GM12878 (cell line): ENCODE data around the gene PPFIA3. TPM values are rescaled to one million over a fixed set of nuclear protein-coding genes. Genes with fewer than 3 reads are reported as not detected.

ENCODE experiments used
- ATAC-seq: fragments of 200-7000 bp; cut with Tn5 transposase; 3 replicates; pipeline ENCODE4 v1.9.1; 2020; ENCODE audit warnings: mild to moderate bottlenecking, moderate library complexity
- BruUV-seq: library from RNA; stranded (reverse); fragments of 400-500 nt; replicated peaks from 2 replicates; lab custom pipeline; 2021; lab: Mats Ljungman, UMichigan
- CTCF ChIA-PET: fragments of 300-600 bp; sonication (Branson Sonifier 250); formaldehyde crosslinking; extraction: SDS; loops from one replicate; lab custom pipeline; 2021; ENCODE audit warnings: inconsistent platforms; lab: Yijun Ruan, JAX
- POLR2A ChIA-PET: fragments of 350-600 bp; formaldehyde crosslinking; extraction: SDS; loops from one replicate; lab custom pipeline; 2021; ENCODE audit warnings: inconsistent platforms; lab: Charles Lee
- RAD21 ChIA-PET: fragments of 300-600 bp; sonication (Branson Sonifier 250); formaldehyde crosslinking; loops from one replicate; lab custom pipeline; 2023; ENCODE audit warnings: antibody characterized with exemption; ENCODE audit not compliant: unreplicated experiment; lab: Charles Lee
- SMC1A ChIA-PET: fragments of 300-600 bp; sonication (Branson Sonifier 250); formaldehyde crosslinking; loops from one replicate; lab custom pipeline; 2023; ENCODE audit not compliant: unreplicated experiment, uncharacterized antibody; lab: Charles Lee
- DNase-seq: peaks from one replicate; pipeline ENCODE4 v3.0.0-alpha.2; 2011; ENCODE audit warnings: low read depth, low spot score
- FAIRE-seq: peaks from 3 replicates; lab custom pipeline; 2011; peaks lifted over from hg19 to GRCh38; lab: Jason Lieb, UNC
- H2AFZ ChIP-seq: 2 replicates; pipeline ENCODE4 v1.6.0; 2011; ENCODE audit warnings: low read depth, low read length, control low read depth; ENCODE audit not compliant: control insufficient read depth
- H3K27ac ChIP-seq: 2 replicates; pipeline ENCODE4 v1.5.1; 2011; ENCODE audit warnings: control low read depth; ENCODE audit not compliant: control insufficient read depth, insufficient read depth
- H3K27me3 ChIP-seq, 2 experiments: replicated peaks in 1 of 2; 2 replicates each; pipeline versions ENCODE4 v1.6.0 to v1.6.1; 2011; ENCODE audit warnings: low read length in 1 of 2; ENCODE audit not compliant: control insufficient read depth in 2 of 2, insufficient read depth in 2 of 2
- H3K36me3 ChIP-seq, 2 experiments: 2 replicates each; pipeline ENCODE4 v1.5.1; 2011; ENCODE audit warnings: low read length in 1 of 2; ENCODE audit not compliant: control insufficient read depth in 2 of 2, insufficient read depth in 2 of 2
- H3K4me1 ChIP-seq: 2 replicates; pipeline ENCODE4 v1.6.1; 2011; ENCODE audit warnings: mild to moderate bottlenecking, low read length, moderate library complexity, mixed read lengths; ENCODE audit not compliant: control insufficient read depth, insufficient read depth
- H3K4me2 ChIP-seq: 2 replicates; pipeline ENCODE4 v1.6.0; 2011; ENCODE audit warnings: control low read depth; ENCODE audit not compliant: control insufficient read depth, insufficient read depth
- H3K4me3 ChIP-seq: fragments of 200-600 bp; sonication (generic); 2 replicates; pipeline ENCODE4 v1.5.1; 2016
- H3K79me2 ChIP-seq: 2 replicates; pipeline ENCODE4 v1.6.0; 2011; ENCODE audit warnings: low read length; ENCODE audit not compliant: control insufficient read depth, insufficient read depth
- H3K9ac ChIP-seq: 2 replicates; pipeline ENCODE4 v1.8.0; 2011; ENCODE audit warnings: low read length, control low read depth, mixed read lengths; ENCODE audit not compliant: control insufficient read depth, insufficient read depth
- H3K9me3 ChIP-seq: replicated peaks from 3 replicates; pipeline ENCODE4 v1.5.1; 2011; ENCODE audit warnings: mild to moderate bottlenecking, low read length; ENCODE audit not compliant: control insufficient read depth, insufficient read depth
- H4K20me1 ChIP-seq: 2 replicates; pipeline ENCODE4 v1.6.0; 2011; ENCODE audit not compliant: control insufficient read depth, insufficient read depth
- CHD2 ChIP-seq: IDR thresholded peaks from 2 replicates; pipeline ENCODE4 v1.6.1; 2011; ENCODE audit warnings: low read depth, low read length, improper control_type of control experiment, borderline replicate concordance
- FOS ChIP-seq: IDR thresholded peaks from 3 replicates; pipeline ENCODE4 v1.6.1; 2011; ENCODE audit warnings: borderline replicate concordance; ENCODE audit not compliant: insufficient read length; ENCODE audit errors: extremely low read depth
- HDGF ChIP-seq: fragments of 450-650 bp; IDR thresholded peaks from 2 replicates; pipeline ENCODE4 v1.6.1; 2016; ENCODE audit warnings: antibody characterized with exemption
- MEF2B ChIP-seq: fragments of 450-650 bp; IDR thresholded peaks from 2 replicates; pipeline ENCODE4 v1.6.1; 2018; ENCODE audit warnings: mild to moderate bottlenecking, moderate library complexity; ENCODE audit not compliant: partially characterized antibody, poor library complexity, severe bottlenecking
- NFYB ChIP-seq: IDR thresholded peaks from 2 replicates; pipeline ENCODE4 v1.6.1; 2011; ENCODE audit warnings: low read depth, mild to moderate bottlenecking, low read length, improper control_type of control experiment, moderate library complexity; ENCODE audit not compliant: insufficient read depth
- SP1 ChIP-seq: IDR thresholded peaks from one replicate; pipeline ENCODE4 v1.6.1; 2011; ENCODE audit warnings: low read depth, low read length
- STAT1 ChIP-seq: fragments of 450-650 bp; conservative IDR thresholded peaks from 2 replicates; pipeline ENCODE4 v1.6.1; 2014; ENCODE audit warnings: antibody characterized with exemption, mild to moderate bottlenecking
- TAF1 ChIP-seq: IDR thresholded peaks from 2 replicates; pipeline ENCODE4 v1.6.1; 2011; ENCODE audit warnings: mild to moderate bottlenecking, low read depth, low read length, borderline replicate concordance
- YY1 ChIP-seq: IDR thresholded peaks from 2 replicates; pipeline ENCODE4 v1.6.1; 2011; ENCODE audit warnings: low read depth, mild to moderate bottlenecking, low read length
- WGBS: methylation state at CpG from one replicate; pipeline ENCODE4 v1.1.6; 2016; ENCODE audit warnings: low lambda C conversion rate; ENCODE audit not compliant: insufficient replicate concordance, insufficient coverage; ENCODE audit errors: missing lambda C conversion rate; 5-methylcytosine and 5-hydroxymethylcytosine counted together
- in situ Hi-C: fragments of 300-500 bp; cut with MboI; formaldehyde crosslinking; loops from 9 replicates; pipeline ENCODE4 v1.14.3; 2018; ENCODE audit warnings: mixed read lengths
- intact Hi-C: fragments of 100-400 bp; cut with micrococcal nuclease; formaldehyde crosslinking; loops from one replicate; pipeline ENCODE4 v1.14.2; 2022; ENCODE audit not compliant: unreplicated experiment
- polyA plus RNA-seq, 11 experiments: library from polyadenylated mRNA; depleted of rRNA in 4 of 11; unstranded in 6 of 11; stranded (reverse) in 5 of 11; fragments of >200 nt; fragmentation: Nextera tagmentation in 4 of 11; fragmentation: Illumina TruSeq in 1 of 11; extraction: Ambion mirVana in 4 of 11; extraction: Trizol in 1 of 11; gene quantifications; 1 replicate in 1 of 11; 2 replicates in 10 of 11; pipeline versions ENCODE4 v1.2.1 to v1.2.3, GENCODE V29; 2011 to 2016; ENCODE audit warnings: inconsistent platforms in 2 of 11, missing spikeins in 2 of 11, low read depth in 1 of 11
- total RNA-seq, 4 experiments: library from RNA; depleted of rRNA in 3 of 4; stranded (reverse); fragments of >200 nt in 3 of 4; fragmentation: Illumina TruSeq in 1 of 4; extraction: Trizol in 1 of 4; gene quantifications; 2 replicates each; pipeline versions ENCODE4 v1.2.1 to v1.2.3, GENCODE V29; 2013 to 2021
- TF ChIP-seq, protein P1 (sequence below): fragments of 450-650 bp; IDR thresholded peaks from 2 replicates; pipeline ENCODE4 v1.6.1; 2016; ENCODE audit warnings: mild to moderate bottlenecking

The PPFIA3 gene
- total and polyA plus RNA-seq, 10 of the 15 experiments (the other 5 are each of a cell fraction or from before 2014, with no cell fraction given) = 0.11 to 1.7 (median 0.73) TPM; not detected in 3

DNA sequence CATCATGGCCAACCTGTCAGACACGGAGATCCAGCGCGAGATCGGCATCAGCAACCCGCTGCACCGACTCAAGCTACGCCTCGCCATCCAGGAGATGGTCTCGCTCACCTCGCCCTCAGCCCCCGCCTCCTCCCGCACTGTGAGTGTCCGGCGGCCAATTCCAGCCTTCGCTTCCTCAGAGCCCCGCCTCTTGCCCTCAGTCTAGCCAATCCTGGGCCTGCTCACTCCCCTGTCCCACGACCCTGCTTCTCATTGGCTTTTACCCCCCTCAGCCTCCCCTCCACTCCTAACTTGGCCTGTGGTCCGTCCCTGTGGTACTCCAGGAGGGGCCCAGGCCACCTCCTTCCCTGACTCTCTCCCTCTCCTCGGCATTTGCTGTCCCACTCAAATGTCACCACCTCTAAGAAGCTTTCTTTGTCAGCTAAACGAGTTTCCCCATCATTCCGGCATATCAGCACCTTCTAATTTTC lies 23.6 kb downstream of the PPFIA3 start:
- no peaks in the 10 kb centered on the region for H3K36me3 ChIP-seq
- in situ Hi-C loops = no loop called here
- H3K27ac ChIP-seq = no peak overlapping the region
- ChIA-PET RAD21 (no interaction called here), POLR2A (no interaction called here), CTCF (interaction anchor here (0.7 to 3.6 kb wide), 4 partner anchors 29 to 56 kb away, joined by 3 to 14 read pairs (median 4); partner anchors contain the start of gene LIN7B), SMC1A (no interaction called here)
- no TSS peak for BruUV-seq
- H3K27me3 ChIP-seq = no peaks in the 10 kb centered on the region; a peak in 1 of 4 replicates
- 11% methylated on average over 21 of the region's 21 CpGs for WGBS
- TF ChIP-seq NFYB (0 out of 2 replicates have a peak, but pooled peaks have one; percentile 31), TAF1 (no peak), CHD2 (0 out of 2 replicates have a peak, but pooled peaks have one; percentile 23), FOS (peak; percentile 14), SP1 (peak; percentile 84), STAT1 (no peak), MEF2B (no peak), YY1 (no peak), HDGF (peak; percentile 63; the same call in 1 of the 2 replicates)
- TF ChIP-seq, protein P1, sequence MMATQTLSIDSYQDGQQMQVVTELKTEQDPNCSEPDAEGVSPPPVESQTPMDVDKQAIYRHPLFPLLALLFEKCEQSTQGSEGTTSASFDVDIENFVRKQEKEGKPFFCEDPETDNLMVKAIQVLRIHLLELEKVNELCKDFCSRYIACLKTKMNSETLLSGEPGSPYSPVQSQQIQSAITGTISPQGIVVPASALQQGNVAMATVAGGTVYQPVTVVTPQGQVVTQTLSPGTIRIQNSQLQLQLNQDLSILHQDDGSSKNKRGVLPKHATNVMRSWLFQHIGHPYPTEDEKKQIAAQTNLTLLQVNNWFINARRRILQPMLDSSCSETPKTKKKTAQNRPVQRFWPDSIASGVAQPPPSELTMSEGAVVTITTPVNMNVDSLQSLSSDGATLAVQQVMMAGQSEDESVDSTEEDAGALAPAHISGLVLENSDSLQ = 0 out of 2 replicates have a peak, but pooled peaks have one; percentile 5
- no peaks in the 10 kb centered on the region for H3K79me2 ChIP-seq
- H3K4me2 ChIP-seq = peak overlapping the region; percentile 77
- peak; percentile 75 for FAIRE-seq
- H2AFZ ChIP-seq = peak overlapping the region; percentile 51
- intact Hi-C loops = no loop called here
- no peaks in the 10 kb centered on the region for H4K20me1 ChIP-seq
- no peaks in the 10 kb centered on the region; the same call in 2 of the 3 replicates for H3K9me3 ChIP-seq
- H3K9ac ChIP-seq = no peak overlapping the region
- peak; percentile 92 for ATAC-seq
- no peak overlapping the region; the same call in 1 of the 2 replicates for H3K4me3 ChIP-seq
- DNase-seq = no peak
- no peaks in the 10 kb centered on the region; the same call in 1 of the 2 replicates for H3K4me1 ChIP-seq
